Neuronal stem cell (in vitro differentiated cells): ENCODE data around the gene HOXB7.

ENCODE experiments used
- DNase-seq: peaks from one replicate; pipeline ENCODE4 v3.0.0-alpha.2; 2013; ENCODE audit warnings: low spot score
- H2AFZ ChIP-seq: one replicate; pipeline ENCODE4 v1.6.1; 2013; ENCODE audit warnings: mild to moderate bottlenecking, low read length, inconsistent platforms
- H2AK5ac ChIP-seq: 2 replicates; pipeline ENCODE4 v1.6.1; 2013; ENCODE audit warnings: low read depth, mild to moderate bottlenecking, inconsistent platforms, low read length, moderate library complexity, mixed read lengths
- H2BK120ac ChIP-seq: 2 replicates; pipeline ENCODE4 v1.6.1; 2013; ENCODE audit warnings: low read depth, mild to moderate bottlenecking, inconsistent platforms, low read length, moderate library complexity, mixed read lengths
- H2BK12ac ChIP-seq: one replicate; pipeline ENCODE4 v1.6.1; 2013; ENCODE audit warnings: low read length, inconsistent platforms
- H2BK15ac ChIP-seq: 2 replicates; pipeline ENCODE4 v1.6.1; 2013; ENCODE audit warnings: mild to moderate bottlenecking, low read length, inconsistent platforms, mixed read lengths
- H2BK5ac ChIP-seq: one replicate; pipeline ENCODE4 v1.6.1; 2013; ENCODE audit warnings: inconsistent platforms, mild to moderate bottlenecking, low read length, moderate library complexity
- H3K14ac ChIP-seq: one replicate; pipeline ENCODE4 v1.6.1; 2013; ENCODE audit warnings: low read length, inconsistent platforms
- H3K18ac ChIP-seq: 2 replicates; pipeline ENCODE4 v1.6.1; 2013; ENCODE audit warnings: low read length, inconsistent platforms
- H3K23ac ChIP-seq: 2 replicates; pipeline ENCODE4 v1.6.1; 2013; ENCODE audit warnings: low read depth, mild to moderate bottlenecking, mixed read lengths, low read length, inconsistent platforms; ENCODE audit not compliant: poor library complexity
- H3K27ac ChIP-seq: replicated peaks from 3 replicates; pipeline ENCODE4 v1.5.1; 2013; ENCODE audit warnings: low read length, inconsistent platforms
- H3K27me3 ChIP-seq, 3 experiments: 2 replicates each; pipeline ENCODE4 v1.6.1; 2013; ENCODE audit warnings: low read length in 3 of 3, mild to moderate bottlenecking in 2 of 3, inconsistent platforms in 1 of 3, low read depth in 1 of 3, mixed read lengths in 1 of 3, moderate library complexity in 1 of 3; ENCODE audit not compliant: control insufficient read depth in 3 of 3, insufficient read depth in 3 of 3
- H3K36me3 ChIP-seq, 2 donors: replicated peaks in 1 of 2; 2 replicates each; pipeline ENCODE4 v1.6.1; 2013; ENCODE audit warnings: low read length in 2 of 2; ENCODE audit not compliant: control insufficient read depth in 2 of 2, insufficient read depth in 2 of 2
- H3K4ac ChIP-seq: 2 replicates; pipeline ENCODE4 v1.6.1; 2013; ENCODE audit warnings: inconsistent platforms, mild to moderate bottlenecking, low read length, moderate library complexity
- H3K4me1 ChIP-seq, 2 donors: 1 replicate in 1 of 2; 2 replicates in 1 of 2; pipeline ENCODE4 v1.6.1; 2013; ENCODE audit warnings: low read length in 2 of 2, low read depth in 1 of 2; ENCODE audit not compliant: control insufficient read depth in 2 of 2, insufficient read depth in 1 of 2
- H3K4me2 ChIP-seq: one replicate; pipeline ENCODE4 v1.6.1; 2013; ENCODE audit warnings: mild to moderate bottlenecking, low read length, inconsistent platforms; ENCODE audit not compliant: insufficient read depth, poor library complexity, severe bottlenecking
- H3K4me3 ChIP-seq, 2 donors: 2 replicates each; pipeline ENCODE4 v1.5.1; 2013; ENCODE audit warnings: low read length in 2 of 2, mild to moderate bottlenecking in 2 of 2, inconsistent platforms in 1 of 2, moderate library complexity in 1 of 2
- H3K79me1 ChIP-seq: one replicate; pipeline ENCODE4 v1.6.1; 2013; ENCODE audit warnings: low read depth, mild to moderate bottlenecking, inconsistent platforms, low read length, moderate library complexity
- H3K9ac ChIP-seq: one replicate; pipeline ENCODE4 v1.6.1; 2013; ENCODE audit warnings: mild to moderate bottlenecking, low read depth, low read length, inconsistent platforms; ENCODE audit not compliant: poor library complexity
- H3K9me3 ChIP-seq, 2 donors: replicated peaks in 1 of 2; 2 replicates each; pipeline versions ENCODE3 to v1.6.1; 2013; ENCODE audit warnings: low read length in 2 of 2, mild to moderate bottlenecking in 2 of 2, inconsistent platforms in 1 of 2, low read depth in 1 of 2, mixed read lengths in 1 of 2, moderate library complexity in 1 of 2; ENCODE audit not compliant: control insufficient read depth in 2 of 2, insufficient read depth in 1 of 2
- H4K8ac ChIP-seq: one replicate; pipeline ENCODE4 v1.6.1; 2013; ENCODE audit warnings: low read depth, mild to moderate bottlenecking, inconsistent platforms, low read length, moderate library complexity
- H4K91ac ChIP-seq: one replicate; pipeline ENCODE4 v1.6.1; 2013; ENCODE audit warnings: low read length, low read depth, mild to moderate bottlenecking, inconsistent platforms; ENCODE audit not compliant: poor library complexity
- WGBS, 2 donors: extraction: QIAGEN DNeasy Blood & Tissue Kit; methylation state at CpG; one replicate each; pipeline ENCODE4 v1.1.7; 2013; ENCODE audit warnings: missing lambda C conversion rate in 2 of 2, mixed read lengths in 1 of 2; ENCODE audit not compliant: insufficient read length in 2 of 2, insufficient replicate concordance in 1 of 2; ENCODE audit errors: extremely low coverage in 2 of 2; 5-methylcytosine and 5-hydroxymethylcytosine counted together

HOXB7 gene

GRCh38 chr17:48575673-48576478 lies 34.9 kb downstream of the HOXB7 start:
- no peak overlapping the region for H2BK12ac ChIP-seq
- no peak overlapping the region for H3K4me3 ChIP-seq
- H3K14ac ChIP-seq = no peak overlapping the region
- no peak overlapping the region for H2BK120ac ChIP-seq
- H3K27me3 ChIP-seq = peaks cover 77 to 98% (median 97%) of the 10 kb centered on the region in 3 experiments
- no peak for DNase-seq
- H2AK5ac ChIP-seq = no peak overlapping the region
- H3K4ac ChIP-seq = no peak overlapping the region
- H3K4me2 ChIP-seq = no peak overlapping the region
- no peaks in the 10 kb centered on the region for H3K36me3 ChIP-seq
- H4K91ac ChIP-seq = no peak overlapping the region
- WGBS, 2 donors = no CpG with 5 or more reads among the region's 22 CpGs
- H3K18ac ChIP-seq = no peak overlapping the region
- no peak overlapping the region for H2AFZ ChIP-seq
- H4K8ac ChIP-seq = no peak overlapping the region
- H3K23ac ChIP-seq = no peak overlapping the region
- H2BK5ac ChIP-seq = no peak overlapping the region
- H3K27ac ChIP-seq = no peak overlapping the region
- H3K9ac ChIP-seq = no peak overlapping the region
- H3K4me1 ChIP-seq = no peaks in the 10 kb centered on the region
- H3K9me3 ChIP-seq = peaks cover 0 to 4% of the 10 kb centered on the region in 2 donors
- H3K79me1 ChIP-seq = no peaks in the 10 kb centered on the region
- H2BK15ac ChIP-seq = no peak overlapping the region

GRCh38 chr17:48575066-48575582 lies 35.7 kb downstream of the HOXB7 start:
- Histone ChIP-seq H3K23ac (no peak overlapping the region), H2BK5ac (no peak overlapping the region), H4K91ac (no peak overlapping the region), H3K4me2 (no peak overlapping the region), H2BK15ac (no peak overlapping the region), H2AFZ (no peak overlapping the region), H3K4me3 (no peak overlapping the region), H3K4me1 (no peaks in the 10 kb centered on the region), H2BK12ac (no peak overlapping the region), H3K27ac (no peak overlapping the region), H3K27me3 (peaks cover 72 to 98% (median 97%) of the 10 kb centered on the region in 3 experiments), H3K9me3 (peaks cover 0 to 4% of the 10 kb centered on the region in 2 donors), H3K18ac (no peak overlapping the region), H2BK120ac (no peak overlapping the region), H3K36me3 (no peaks in the 10 kb centered on the region), H3K9ac (no peak overlapping the region), H4K8ac (no peak overlapping the region), H3K14ac (no peak overlapping the region), H2AK5ac (no peak overlapping the region), H3K4ac (no peak overlapping the region), H3K79me1 (no peaks in the 10 kb centered on the region)
- DNase-seq = no peak
- WGBS, 2 donors = no CpG with 5 or more reads among the region's 7 CpGs

DNA sequence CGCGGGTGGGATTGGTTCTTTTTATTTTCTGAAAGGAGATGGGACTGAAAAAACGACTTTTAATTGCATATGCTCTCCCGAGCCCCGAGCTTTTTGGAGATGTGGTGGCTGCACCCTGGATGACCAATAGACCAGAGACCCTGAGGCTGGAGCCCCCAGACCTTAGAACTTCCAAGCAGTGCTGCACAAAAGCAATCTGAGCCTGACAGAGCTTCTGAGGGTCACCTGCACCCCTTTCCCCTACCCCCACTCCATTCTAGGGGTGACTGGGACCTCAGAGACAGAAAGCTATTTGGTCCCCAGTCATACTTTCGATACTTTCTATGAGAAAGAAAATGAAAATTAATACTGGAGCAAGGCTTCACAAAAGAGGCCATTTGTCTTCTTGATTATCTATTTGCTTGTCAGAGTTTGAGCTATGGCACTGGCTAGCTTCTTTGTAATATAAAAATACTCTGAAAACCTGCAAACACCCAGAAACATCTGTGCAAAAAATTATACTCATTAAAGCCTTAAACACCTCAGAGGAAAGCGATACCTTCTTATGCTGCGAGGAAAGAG lies 36.2 kb downstream of the HOXB7 start:
- no peak overlapping the region for H3K27ac ChIP-seq
- H3K4ac ChIP-seq = no peak overlapping the region
- no peak overlapping the region for H2BK120ac ChIP-seq
- H2AK5ac ChIP-seq = no peak overlapping the region
- no peak overlapping the region for H3K4me2 ChIP-seq
- no peak overlapping the region for H2AFZ ChIP-seq
- H3K4me1 ChIP-seq = no peaks in the 10 kb centered on the region
- H3K9ac ChIP-seq = no peak overlapping the region
- H4K91ac ChIP-seq = no peak overlapping the region
- H3K18ac ChIP-seq = no peak overlapping the region
- no peaks in the 10 kb centered on the region for H3K79me1 ChIP-seq
- no peak overlapping the region for H3K14ac ChIP-seq
- no peak overlapping the region for H3K23ac ChIP-seq
- H3K9me3 ChIP-seq = peaks cover 0 to 4% of the 10 kb centered on the region in 2 donors
- no peaks in the 10 kb centered on the region for H3K36me3 ChIP-seq
- no peak overlapping the region for H2BK5ac ChIP-seq
- peaks cover 71 to 99% (median 97%) of the 10 kb centered on the region in 3 experiments for H3K27me3 ChIP-seq
- H4K8ac ChIP-seq = no peak overlapping the region
- no CpG with 5 or more reads among the region's 8 CpGs for WGBS, 2 donors
- H2BK15ac ChIP-seq = no peak overlapping the region
- no peak for DNase-seq
- H3K4me3 ChIP-seq = no peak overlapping the region
- no peak overlapping the region for H2BK12ac ChIP-seq

DNA sequence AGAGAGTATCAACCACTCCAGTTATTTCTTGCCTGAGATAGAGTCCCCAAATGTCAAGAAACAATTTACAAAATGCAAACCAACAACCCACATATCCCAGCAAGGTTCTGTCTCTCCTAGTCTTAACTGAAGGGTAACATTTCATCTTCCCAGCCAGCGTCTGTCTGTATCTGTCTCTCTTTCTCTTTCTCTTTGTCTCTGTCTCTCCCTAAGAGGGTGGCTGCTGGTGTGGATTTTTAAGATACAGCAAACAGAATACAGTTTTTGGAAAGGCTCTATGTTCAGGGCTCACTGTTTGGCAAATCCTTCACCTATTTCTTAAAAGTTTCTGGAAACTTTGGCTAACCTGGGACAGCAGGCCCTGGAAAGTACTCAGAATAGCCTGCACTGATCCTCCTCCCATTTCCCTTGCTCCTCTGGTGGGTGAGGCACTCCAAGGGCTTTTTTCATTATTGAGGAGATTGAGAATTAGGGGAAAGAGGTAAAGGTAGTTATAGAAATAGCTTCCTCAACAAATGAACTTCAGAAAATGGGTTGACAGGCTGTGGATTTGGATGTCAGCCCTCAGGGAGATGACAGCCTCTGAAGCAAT lies 38.9 kb downstream of the HOXB7 start:
- H2AK5ac ChIP-seq = no peak overlapping the region
- H2BK5ac ChIP-seq = no peak overlapping the region
- H3K36me3 ChIP-seq = no peaks in the 10 kb centered on the region
- peaks cover 0 to 4% of the 10 kb centered on the region in 2 donors for H3K9me3 ChIP-seq
- H3K14ac ChIP-seq = no peak overlapping the region
- no peak overlapping the region for H2BK15ac ChIP-seq
- peaks cover 59 to 99% (median 99%) of the 10 kb centered on the region in 3 experiments for H3K27me3 ChIP-seq
- no peak overlapping the region for H3K9ac ChIP-seq
- no peak overlapping the region for H2BK120ac ChIP-seq
- no peak overlapping the region for H3K27ac ChIP-seq
- H3K4ac ChIP-seq = no peak overlapping the region
- H2AFZ ChIP-seq = no peak overlapping the region
- H3K23ac ChIP-seq = no peak overlapping the region
- DNase-seq = no peak
- H3K4me3 ChIP-seq = no peak overlapping the region
- H3K4me1 ChIP-seq = no peaks in the 10 kb centered on the region
- no peaks in the 10 kb centered on the region for H3K79me1 ChIP-seq
- no peak overlapping the region for H4K91ac ChIP-seq
- H2BK12ac ChIP-seq = no peak overlapping the region
- H4K8ac ChIP-seq = no peak overlapping the region
- no CpG with 5 or more reads among the region's 1 CpG for WGBS, 2 donors
- H3K4me2 ChIP-seq = no peak overlapping the region
- no peak overlapping the region for H3K18ac ChIP-seq
